GM18909 (cell line): ENCODE measurements around the gene TRAPPC3L.

Experiments used
- ATAC-seq: cut with Tn5 transposase; IDR thresholded peaks from one replicate; pipeline ENCODE4 v1.9.1; 2021; ENCODE audit warnings: mild to moderate bottlenecking; ENCODE audit not compliant: unreplicated experiment, poor library complexity

TRAPPC3L gene

DNA sequence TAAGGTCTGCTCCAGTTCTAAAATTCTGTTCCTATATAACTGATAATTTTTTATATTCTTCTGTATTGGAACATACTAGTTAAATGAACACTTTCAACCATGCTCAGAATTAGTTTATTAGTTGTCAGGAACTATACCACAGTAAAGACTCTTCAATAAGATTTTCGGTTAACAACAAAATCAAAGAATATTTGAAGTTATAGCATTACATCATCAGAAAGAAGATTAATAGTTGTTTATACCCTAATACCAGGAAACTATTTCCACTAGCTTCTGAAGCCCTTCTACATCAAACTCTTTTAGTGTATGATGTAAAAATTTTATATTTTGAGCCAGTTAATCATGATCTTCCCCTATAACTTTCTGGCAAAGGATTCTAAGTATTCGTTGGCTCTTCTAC, 14.6 kb upstream of the TRAPPC3L start:
- no peak for ATAC-seq

DNA sequence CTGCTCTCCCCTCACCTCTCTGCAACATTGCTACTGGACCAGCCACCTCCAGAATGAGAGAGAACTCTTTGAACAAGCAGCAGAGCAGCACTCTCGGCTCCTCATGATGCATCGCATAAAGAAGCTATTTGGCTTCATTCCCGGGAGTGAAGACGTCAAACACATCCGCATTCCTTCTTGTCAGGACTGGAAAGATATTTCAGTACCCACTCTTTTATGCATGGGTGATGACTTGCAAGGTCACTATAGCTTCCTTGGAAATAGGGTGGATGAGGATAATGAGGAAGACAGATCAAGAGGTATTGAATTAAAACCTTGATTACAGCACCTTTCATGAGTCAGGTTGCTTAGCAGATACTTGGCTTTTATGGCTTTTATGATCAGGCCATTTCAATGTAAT, 12.4 kb upstream of the TRAPPC3L start:
- no peak for ATAC-seq

DNA sequence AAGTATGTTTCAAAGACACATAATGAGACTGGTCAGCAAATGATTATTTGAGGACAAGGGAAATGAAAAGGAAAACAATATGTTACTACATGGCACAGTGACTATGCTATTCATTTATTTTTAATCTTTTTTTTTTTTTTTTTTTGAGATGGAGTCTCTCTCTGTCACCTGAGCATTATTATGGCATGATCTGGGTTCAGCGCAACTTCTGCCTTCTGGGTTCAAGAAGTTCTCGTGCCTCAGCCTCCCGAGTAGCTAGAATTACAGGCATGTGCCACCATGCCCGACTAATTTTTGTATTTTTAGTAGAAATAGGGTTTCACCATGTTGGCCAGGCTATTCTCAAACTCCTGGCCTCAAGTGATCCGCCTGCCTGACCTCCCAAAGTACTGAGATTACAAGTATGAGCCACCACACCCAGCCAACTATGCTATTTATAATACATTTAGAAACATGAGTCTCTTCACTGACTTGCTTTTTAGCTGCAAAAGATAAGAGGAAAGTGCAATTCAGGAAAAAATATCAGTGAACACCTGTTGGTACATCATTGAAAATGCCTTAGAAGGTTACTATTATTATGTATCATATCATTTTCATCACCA, 11.4 kb upstream of the TRAPPC3L start:
- no peak for ATAC-seq

DNA sequence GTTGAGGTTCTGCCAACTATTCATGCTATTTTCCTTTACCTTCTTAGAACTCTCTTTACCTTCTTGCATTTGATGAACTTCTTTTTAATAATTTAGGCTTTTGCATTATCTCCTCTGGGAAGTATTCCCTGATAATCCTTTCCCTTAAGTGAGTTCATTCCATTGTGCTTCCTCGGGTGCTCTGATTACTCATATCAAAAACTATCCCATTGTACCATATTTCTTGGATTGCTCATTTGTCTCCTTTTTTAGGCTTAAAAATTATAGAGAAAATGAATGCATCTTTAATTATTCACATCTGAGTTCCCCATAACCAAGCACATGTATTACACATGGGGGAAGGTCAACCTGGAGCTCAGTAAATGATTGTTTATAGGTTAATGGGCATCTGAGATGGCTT, 10.6 kb upstream of the TRAPPC3L start:
- no peak for ATAC-seq

DNA sequence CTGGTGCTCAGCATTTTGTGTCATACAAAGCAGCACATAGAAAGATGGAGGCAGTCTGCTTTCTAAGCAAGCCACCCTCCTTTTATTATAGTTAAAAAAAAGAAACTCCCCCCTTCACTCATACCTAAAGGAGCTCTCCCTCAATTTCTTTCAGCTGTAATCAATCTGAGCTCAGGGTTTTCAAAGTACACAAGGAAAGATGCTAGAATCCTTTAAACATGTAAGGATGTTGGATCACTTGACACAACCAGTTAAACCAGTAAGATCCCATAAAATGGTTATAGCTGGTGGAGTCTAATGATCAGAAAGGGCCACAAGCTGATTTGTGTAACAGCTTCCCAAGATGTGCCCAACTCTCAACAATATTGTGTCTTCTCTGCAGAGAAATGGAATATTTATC, 8.0 kb upstream of the TRAPPC3L start, which contains the start of gene CALHM4:
TSS of gene CALHM4 (plus strand) at position 301 of the 400 bp plus-strand sequence. CDS start at position 344, 43 bp downstream.
- no peak for ATAC-seq

DNA sequence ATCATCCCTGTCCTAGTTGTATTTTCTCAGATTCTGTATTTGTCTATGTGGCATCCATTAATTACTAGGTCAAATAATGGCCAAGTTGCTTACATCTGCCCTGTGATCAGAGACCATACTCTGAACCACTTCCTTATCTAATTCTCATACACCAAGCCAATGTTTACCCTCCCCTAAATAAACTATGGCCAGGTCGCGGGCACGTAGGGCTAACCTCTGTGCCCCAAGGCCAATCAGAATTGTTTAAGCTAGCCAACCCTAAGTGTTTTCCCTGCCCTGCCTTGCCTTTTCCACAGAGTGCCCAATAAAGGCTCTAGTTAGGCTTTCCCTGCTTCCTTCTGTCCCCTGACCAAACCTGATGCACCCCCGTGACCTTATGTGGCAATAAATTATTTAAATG, 5.3 kb upstream of the TRAPPC3L start:
- no peak for ATAC-seq

DNA sequence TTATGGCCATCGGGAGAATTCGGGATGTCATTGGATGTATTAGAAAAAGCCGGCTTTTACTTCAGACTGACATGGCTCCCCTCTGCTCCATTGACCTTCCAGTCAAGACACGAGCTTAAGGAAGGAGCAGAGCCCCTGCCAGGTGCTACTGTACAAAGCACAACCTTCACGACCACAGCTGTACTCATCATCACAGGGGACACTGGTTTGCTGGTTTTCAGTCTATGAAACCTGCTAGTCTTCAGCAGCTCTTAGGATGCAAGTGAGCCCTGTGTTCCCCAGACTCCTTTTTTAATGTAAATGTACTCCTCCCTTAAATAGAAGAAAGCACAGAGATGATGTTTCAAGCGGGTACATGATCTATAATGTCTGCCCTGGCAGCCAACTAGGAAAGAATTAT, 1.9 kb upstream of the TRAPPC3L start:
- no peak for ATAC-seq

DNA sequence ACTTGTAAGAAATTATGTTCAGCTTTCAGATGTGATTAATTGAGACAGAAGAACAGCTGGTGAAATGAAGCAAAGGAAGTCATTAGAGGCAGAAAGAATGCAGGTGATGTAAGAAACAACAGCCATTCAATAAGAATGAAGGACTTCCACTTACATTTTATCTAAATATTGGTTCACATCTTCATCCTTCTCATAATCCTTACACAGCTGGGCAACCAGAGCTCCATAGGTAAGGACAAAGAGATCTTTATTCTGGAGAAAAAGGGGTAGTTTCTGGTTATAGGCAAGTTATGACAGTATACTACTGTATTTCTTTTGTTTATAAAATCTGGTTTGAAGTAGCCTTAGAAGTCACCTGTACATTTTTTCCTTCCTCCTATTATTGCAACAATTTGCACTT, 2.3 kb downstream of the TRAPPC3L start:
- no peak for ATAC-seq

DNA sequence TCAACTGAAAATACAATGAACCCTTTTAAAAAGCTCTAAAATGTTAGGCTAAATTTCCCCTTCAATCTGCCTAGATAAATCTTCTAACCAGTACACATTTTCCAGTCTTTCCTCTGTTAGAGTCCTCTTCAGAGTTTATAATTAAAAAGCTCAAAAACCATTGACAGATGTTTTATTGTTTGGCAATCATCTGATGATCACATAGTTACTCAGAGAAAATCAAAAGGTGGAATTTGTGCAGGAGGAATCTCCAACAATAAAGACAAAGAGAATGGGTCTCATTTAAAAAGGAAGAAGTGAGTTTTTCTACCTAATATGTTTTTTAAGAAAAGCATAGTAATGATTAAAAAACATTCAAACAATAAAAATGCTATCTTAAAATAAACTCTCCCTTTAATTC, 3.1 kb downstream of the TRAPPC3L start:
- ATAC-seq: no peak

DNA sequence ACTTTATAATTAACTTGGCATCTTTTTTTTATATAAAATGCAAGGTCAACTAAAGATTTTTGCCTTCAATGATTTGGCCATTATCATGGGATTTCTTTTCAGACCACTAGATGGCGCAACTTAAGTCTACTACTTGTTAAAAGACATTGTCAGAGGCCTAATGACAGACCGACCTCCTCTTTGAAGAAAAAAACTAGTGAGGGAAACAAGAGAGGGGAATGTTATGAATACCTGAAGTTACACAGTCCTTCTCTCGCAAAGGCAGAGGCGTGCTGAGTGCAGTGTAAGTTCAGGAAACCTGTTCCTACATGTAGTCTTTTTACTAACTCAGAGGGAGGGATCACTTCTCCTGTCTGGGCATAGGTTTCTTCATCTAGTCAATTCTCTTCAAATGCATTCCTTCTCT, 9.3 kb downstream of the TRAPPC3L start:
- peak; percentile 71 for ATAC-seq

DNA sequence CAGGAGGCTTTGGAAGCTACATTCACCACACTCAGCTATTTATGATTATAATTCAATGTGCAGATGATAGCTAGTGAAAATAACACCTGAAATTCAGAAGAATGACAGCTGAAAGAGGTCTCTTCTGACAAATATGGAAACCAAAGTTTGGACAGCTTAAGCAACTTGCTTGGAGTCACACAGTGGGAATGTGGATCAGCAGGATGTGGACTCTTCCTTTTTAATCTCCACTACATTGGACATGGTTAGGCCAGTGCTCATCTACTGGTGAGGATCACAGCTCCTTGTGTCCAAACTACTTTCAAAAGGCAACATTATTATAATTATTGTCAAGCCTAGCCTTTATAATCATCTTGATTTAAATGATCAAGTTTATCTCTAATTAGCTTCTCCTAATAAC, 10.4 kb downstream of the TRAPPC3L start:
- no peak for ATAC-seq

DNA sequence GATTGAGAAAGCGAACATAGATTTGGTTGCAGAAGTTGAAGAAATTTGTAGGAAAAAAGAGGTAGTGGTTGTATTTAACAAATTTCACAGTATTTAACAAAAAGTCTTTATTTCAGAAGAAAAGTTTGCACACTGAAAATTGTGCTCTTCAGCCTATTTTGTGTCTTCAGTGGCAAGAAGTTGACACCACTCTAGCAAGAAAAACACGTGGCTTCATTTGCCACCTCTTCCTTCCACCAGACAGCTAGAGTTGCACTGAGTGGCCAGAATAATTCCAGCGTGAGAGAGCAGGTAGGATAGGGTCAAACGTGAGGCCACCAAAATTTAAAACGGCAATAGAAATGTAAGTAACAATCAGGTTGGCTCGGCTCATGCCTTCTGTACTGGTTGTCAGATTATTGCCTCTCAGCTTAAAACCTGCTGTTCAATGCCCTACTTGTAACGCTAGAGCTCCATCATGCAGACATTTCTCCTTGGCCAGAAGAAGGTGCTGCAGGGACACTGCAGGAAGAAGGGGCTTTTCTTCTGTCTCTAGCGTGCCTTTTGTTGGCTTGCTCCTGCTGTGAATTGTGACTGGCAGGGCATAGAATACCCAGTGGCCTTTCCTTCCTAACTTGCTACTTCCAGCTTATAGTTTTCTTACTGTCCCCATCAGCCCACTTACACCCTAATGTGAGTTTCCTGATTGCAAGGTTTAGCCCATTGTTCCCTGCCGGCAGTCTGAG, 12.1 kb downstream of the TRAPPC3L start:
- no peak for ATAC-seq

DNA sequence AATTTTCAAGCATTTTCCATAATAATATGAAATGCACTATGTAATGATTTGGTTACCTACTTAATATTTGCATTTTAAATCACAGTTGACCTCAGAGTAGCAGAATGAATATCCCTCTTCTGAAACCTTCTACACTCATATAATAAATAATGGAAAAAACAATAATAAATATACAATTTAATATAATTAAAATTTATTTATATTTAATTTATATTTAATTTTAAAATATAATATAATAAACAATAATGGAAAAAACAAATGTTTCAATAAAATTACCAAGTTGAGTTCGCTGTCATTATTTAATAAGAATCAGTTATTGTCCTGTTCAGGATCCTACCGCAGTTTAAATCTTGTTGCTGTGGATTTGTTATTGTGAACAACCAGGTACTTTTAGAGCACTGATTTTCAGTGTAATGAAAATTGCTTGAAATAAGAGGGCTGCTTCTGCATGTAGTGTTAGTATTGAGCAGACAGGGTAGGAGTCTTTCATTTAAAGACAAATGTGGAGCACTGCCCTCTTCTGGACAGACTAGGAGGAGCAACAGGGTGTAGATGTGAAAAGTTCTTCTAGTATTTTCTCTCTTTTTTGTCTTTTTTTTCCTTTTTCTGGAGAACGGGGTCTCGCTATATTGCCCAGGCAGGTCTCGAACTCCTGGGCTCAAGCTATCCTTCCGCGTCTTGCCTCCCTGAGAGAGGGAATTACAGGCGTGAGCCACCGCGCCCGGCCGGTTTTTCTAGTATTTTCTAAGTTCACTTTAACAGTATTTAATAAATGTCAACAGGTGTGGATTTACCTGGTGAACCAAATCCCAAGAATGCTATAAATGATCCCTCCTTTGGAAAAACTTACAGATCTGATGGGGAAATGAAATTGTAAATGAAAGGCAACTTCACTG, 13.6 kb downstream of the TRAPPC3L start:
- ATAC-seq: peak; percentile 80

DNA sequence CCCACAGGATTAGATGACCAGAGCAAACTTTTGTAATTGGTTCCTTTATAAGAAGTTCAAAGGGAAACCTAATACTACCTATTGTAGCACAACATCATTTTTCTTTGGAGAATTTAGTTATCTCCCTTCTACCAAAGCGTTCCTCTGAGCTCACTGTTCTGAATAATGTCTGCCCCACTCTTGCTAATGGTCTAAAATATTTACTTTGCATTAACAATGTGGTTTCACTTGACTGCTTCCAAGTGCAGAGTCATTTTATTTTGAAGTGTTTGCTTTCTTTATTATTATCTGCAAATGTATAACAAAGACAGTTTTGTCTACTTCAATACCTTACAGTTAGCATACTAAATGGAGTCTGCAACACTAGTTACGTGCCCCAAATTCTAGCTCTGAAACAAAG, 15.0 kb downstream of the TRAPPC3L start:
- ATAC-seq: no peak

DNA sequence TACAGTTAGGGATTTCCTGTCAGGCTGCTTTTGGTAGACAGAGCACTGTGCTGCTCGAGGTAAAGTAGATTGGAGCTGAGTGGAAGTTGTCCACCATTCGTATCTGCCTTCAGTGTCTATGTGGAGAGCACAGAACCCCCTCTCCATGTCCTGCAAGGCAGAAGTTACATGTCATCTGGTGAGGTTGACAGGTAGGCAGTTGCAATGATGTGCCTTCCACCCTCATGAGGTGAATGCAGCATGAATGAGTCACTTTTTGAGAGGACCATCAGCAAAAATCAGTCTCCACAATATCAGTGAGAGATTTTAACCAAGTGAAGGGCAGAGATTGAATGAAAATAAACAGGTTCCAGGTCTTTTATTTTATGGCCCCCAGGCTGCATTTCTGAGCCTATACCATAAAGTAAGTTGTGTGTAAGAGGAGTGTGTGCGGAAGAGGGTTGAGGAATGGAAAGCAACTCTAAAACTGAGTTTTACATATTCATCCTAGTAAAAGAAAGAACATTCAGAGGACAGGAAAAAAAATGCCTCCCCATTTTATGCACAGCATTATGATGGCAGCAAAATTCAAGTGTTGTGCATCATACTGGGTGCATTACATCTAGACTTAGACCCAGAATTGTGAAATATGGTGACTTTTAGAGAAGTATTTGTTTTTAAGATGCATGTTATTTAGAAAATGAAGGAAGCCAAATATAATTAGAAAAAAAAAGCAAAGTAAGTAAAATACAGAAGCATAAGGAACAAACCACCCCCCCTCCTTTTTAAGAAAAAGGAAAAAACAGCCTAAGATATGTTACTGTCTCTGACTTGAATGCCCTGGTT, 15.8 kb downstream of the TRAPPC3L start:
- no peak for ATAC-seq

DNA sequence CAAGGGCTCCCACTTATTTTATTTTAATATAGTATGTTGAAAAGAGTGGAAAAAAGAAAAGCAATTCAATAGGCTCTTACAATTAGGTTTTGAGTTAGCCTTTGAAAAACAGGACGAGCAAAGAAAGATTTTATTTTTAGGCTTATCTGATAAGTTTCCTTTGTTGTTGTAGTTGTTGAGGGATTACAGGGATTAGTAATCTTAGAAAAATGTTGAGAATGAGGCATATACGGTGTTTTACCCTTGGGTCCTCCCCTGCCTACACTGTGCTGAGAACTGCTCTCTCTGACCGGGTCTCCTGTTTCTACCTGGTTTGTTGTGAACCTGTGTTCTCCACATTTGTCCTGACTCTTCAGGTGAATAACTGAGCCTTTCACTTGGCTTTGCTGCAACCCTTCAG, 16.7 kb downstream of the TRAPPC3L start:
- ATAC-seq: no peak

DNA sequence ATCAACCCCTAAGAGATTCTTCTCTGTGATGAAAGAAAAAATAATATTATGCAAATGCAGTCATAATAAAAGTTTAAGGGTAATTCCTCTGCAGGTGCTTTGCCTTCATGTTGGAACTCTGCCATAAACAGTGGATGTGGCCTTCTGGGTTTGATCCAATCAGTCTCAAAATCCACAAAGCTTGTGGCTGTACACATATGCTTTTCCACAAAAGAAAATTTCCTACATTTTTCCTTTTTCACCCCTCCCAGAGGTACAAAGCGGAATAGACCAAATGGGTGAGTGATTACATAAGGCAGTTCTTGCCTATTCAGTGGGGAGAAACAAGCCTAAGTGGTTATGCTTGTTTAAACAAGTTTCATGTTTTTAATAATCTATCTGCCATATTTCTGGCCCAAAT, 17.4 kb downstream of the TRAPPC3L start:
- no peak for ATAC-seq

DNA sequence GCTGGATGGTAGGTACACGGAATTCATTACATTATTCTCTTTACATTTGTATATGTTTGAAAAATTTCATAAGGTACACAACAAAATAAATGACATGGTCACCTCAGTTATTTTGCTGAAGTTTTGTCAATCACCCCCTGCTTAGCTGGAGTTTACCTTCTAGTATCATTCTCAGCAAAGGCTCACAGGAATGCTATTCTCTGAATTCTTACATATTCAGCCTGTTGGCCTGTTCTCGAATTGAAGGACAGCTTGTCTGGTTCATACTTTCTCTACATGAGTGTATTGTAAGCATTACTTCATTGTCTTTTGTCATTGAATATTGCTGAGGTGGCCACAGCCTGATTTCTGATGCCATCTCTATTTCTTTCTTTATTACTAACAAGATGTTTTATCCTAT, 21.2 kb downstream of the TRAPPC3L start:
- no peak for ATAC-seq

DNA sequence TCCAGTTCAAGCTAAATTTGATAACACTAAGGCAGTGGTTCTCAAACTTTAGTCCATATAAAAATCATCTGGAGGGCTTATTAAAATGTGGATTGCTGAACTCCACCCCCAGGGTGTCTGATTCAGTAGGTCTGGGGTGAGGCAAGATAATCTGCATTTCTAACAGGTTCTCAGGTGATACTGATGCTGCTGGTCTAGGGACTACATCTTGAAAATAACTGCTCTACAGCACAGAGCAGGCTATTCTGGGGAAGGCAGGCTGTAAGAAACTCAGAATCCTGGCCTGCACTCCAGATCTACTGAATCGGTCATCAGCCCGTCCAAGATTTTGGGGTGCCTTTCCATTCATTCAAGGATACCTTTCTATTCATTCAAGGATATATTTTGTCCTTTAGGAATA, 22.6 kb downstream of the TRAPPC3L start:
- ATAC-seq: no peak

DNA sequence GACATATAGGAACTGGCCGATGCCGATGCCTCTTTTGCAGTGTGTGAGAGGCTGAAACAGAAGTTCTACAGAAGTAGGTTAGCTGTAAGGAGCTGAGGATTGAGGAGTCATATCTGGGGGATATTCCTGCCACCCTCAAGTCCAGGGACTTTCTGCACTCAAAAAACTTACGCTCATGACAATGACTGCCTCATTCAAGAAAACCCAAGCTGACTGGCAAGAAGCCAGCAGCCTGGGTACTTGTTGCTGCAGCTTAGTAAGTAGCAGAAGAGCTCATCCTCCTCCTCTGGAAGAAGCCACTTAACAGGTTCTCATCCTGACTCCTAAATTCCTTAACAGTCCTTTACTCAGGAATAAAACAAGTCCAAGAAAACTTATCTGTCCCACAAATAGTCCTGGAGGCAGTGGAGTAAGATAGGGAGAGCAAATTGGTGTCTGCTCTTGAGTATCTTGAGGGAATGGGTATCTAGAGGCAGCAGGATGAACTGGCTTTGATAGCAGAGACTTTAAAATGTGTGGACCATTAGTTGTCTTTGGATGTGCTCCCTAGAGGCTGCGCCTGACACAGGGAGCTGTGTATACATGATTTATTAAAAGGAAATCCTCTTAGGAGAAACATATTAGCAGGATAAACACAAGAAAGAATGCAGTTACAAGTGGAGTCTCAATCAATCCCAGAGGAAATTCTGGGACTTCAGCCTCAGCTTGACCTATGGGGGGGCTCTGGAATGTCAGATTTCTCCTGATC, 26.7 kb downstream of the TRAPPC3L start:
- no peak for ATAC-seq
